Measurements from ENCODE around the gene FYB1. TPM values are rescaled to one million over a fixed set of nuclear protein-coding genes. Genes with fewer than 3 reads are reported as not detected.

Gene FYB1
- total and polyA plus RNA-seq, 2 donors, result 2.9 to 10.9 TPM

- 62% methylated on average over 8 of the region's 8 CpGs for WGBS
- DNase-seq (ENCODE audit: extremely low spot score), result no peak
- no peaks in the 10 kb centered on the region for H3K36me3 ChIP-seq (ENCODE audit: insufficient read depth)
- no peaks in the 10 kb centered on the region for H3K4me1 ChIP-seq (ENCODE audit: insufficient read depth)
- no peak overlapping the region for H3K27ac ChIP-seq (ENCODE audit: low read depth)
- H3K4me3 ChIP-seq (ENCODE audit: low read depth, low read length), result no peak overlapping the region
These were observed 40.5 kb downstream of the FYB1 start for GRCh38 chr5:39178861-39179260.

GRCh38 chr5:39178171-39178570 lies 41.2 kb downstream of the FYB1 start:
- Histone ChIP-seq H3K4me1 (ENCODE audit: insufficient read depth) (no peaks in the 10 kb centered on the region), H3K36me3 (ENCODE audit: insufficient read depth) (no peaks in the 10 kb centered on the region), H3K4me3 (ENCODE audit: low read depth, low read length) (no peak overlapping the region), H3K27ac (ENCODE audit: low read depth) (no peak overlapping the region)
- DNase-seq (ENCODE audit: extremely low spot score), result no peak
- 10% methylated on average over 3 of the region's 3 CpGs for WGBS

GRCh38 chr5:39177631-39177964 lies 41.8 kb downstream of the FYB1 start:
- Histone ChIP-seq H3K36me3 (ENCODE audit: insufficient read depth) (no peaks in the 10 kb centered on the region), H3K4me1 (ENCODE audit: insufficient read depth) (no peaks in the 10 kb centered on the region), H3K4me3 (ENCODE audit: low read depth, low read length) (no peak overlapping the region), H3K27ac (ENCODE audit: low read depth) (no peak overlapping the region)
- no peak for DNase-seq (ENCODE audit: extremely low spot score)
- 77% methylated on average over 3 of the region's 3 CpGs for WGBS

GRCh38 chr5:39176759-39177630 lies 42.4 kb downstream of the FYB1 start:
- WGBS, result 87% methylated on average over 3 of the region's 3 CpGs
- H3K27ac ChIP-seq (ENCODE audit: low read depth), result no peak overlapping the region
- no peak for DNase-seq (ENCODE audit: extremely low spot score)

GRCh38 chr5:39175273-39175955 lies 43.9 kb downstream of the FYB1 start:
- 87% methylated on average over 5 of the region's 5 CpGs for WGBS
- H3K27ac ChIP-seq (ENCODE audit: low read depth), result no peak overlapping the region
- no peaks in the 10 kb centered on the region for H3K4me1 ChIP-seq (ENCODE audit: insufficient read depth)
- no peak for DNase-seq (ENCODE audit: extremely low spot score)
- no peaks in the 10 kb centered on the region for H3K36me3 ChIP-seq (ENCODE audit: insufficient read depth)
- no peak overlapping the region for H3K4me3 ChIP-seq (ENCODE audit: low read depth, low read length)

More at GRCh38 chr5:39176759-39177630, 42.4 kb downstream of the FYB1 start:
- Histone ChIP-seq H3K36me3 (ENCODE audit: insufficient read depth) (no peaks in the 10 kb centered on the region), H3K4me1 (ENCODE audit: insufficient read depth) (no peaks in the 10 kb centered on the region), H3K4me3 (ENCODE audit: low read depth, low read length) (no peak overlapping the region)

- Histone ChIP-seq H3K4me3 (ENCODE audit: low read depth, low read length) (no peak overlapping the region), H3K4me1 (ENCODE audit: insufficient read depth) (no peaks in the 10 kb centered on the region), H3K27ac (ENCODE audit: low read depth) (no peak overlapping the region), H3K36me3 (ENCODE audit: insufficient read depth) (no peaks in the 10 kb centered on the region)
- whole genome bisulfite sequencing, result 95% methylated on average over 3 of the region's 3 CpGs
- no peak for DNase-seq (ENCODE audit: extremely low spot score)
These were observed 46.3 kb downstream of the FYB1 start for GRCh38 chr5:39173069-39173468.

GRCh38 chr5:39172593-39172992 lies 46.8 kb downstream of the FYB1 start:
- no peak for DNase-seq (ENCODE audit: extremely low spot score)
- Histone ChIP-seq H3K4me3 (ENCODE audit: low read depth, low read length) (no peak overlapping the region), H3K27ac (ENCODE audit: low read depth) (no peak overlapping the region), H3K36me3 (ENCODE audit: insufficient read depth) (no peaks in the 10 kb centered on the region), H3K4me1 (ENCODE audit: insufficient read depth) (no peaks in the 10 kb centered on the region)
- 93% methylated on average over 2 of the region's 2 CpGs for WGBS

- Histone ChIP-seq H3K36me3 (ENCODE audit: insufficient read depth) (no peaks in the 10 kb centered on the region), H3K4me1 (ENCODE audit: insufficient read depth) (no peaks in the 10 kb centered on the region), H3K4me3 (ENCODE audit: low read depth, low read length) (no peak overlapping the region), H3K27ac (ENCODE audit: low read depth) (no peak overlapping the region)
- WGBS, result 69% methylated on average over 4 of the region's 4 CpGs
- DNase-seq (ENCODE audit: extremely low spot score), result no peak
These were observed 47.7 kb downstream of the FYB1 start for GRCh38 chr5:39171647-39172046.

- WGBS, result 88% methylated on average over 4 of the region's 4 CpGs
- no peaks in the 10 kb centered on the region for H3K36me3 ChIP-seq (ENCODE audit: insufficient read depth)
- H3K4me3 ChIP-seq (ENCODE audit: low read depth, low read length), result no peak overlapping the region
- no peak for DNase-seq (ENCODE audit: extremely low spot score)
- no peak overlapping the region for H3K27ac ChIP-seq (ENCODE audit: low read depth)
- no peaks in the 10 kb centered on the region for H3K4me1 ChIP-seq (ENCODE audit: insufficient read depth)
These were observed 50.3 kb downstream of the FYB1 start for GRCh38 chr5:39169081-39169480.

GRCh38 chr5:39167972-39168342 lies 51.4 kb downstream of the FYB1 start:
- Histone ChIP-seq H3K27ac (ENCODE audit: low read depth) (no peak overlapping the region), H3K4me1 (ENCODE audit: insufficient read depth) (no peaks in the 10 kb centered on the region), H3K4me3 (ENCODE audit: low read depth, low read length) (no peak overlapping the region), H3K36me3 (ENCODE audit: insufficient read depth) (no peaks in the 10 kb centered on the region)
- no peak for DNase-seq (ENCODE audit: extremely low spot score)
- WGBS, result 71% methylated on average over 2 of the region's 2 CpGs

GRCh38 chr5:39167141-39167971 lies 52.0 kb downstream of the FYB1 start:
- no peak overlapping the region for H3K27ac ChIP-seq (ENCODE audit: low read depth)
- no peak for DNase-seq (ENCODE audit: extremely low spot score)
- no peaks in the 10 kb centered on the region for H3K4me1 ChIP-seq (ENCODE audit: insufficient read depth)
- H3K36me3 ChIP-seq (ENCODE audit: insufficient read depth), result no peaks in the 10 kb centered on the region
- H3K4me3 ChIP-seq (ENCODE audit: low read depth, low read length), result no peak overlapping the region
- WGBS, result 80% methylated on average over 5 of the region's 5 CpGs

- H3K36me3 ChIP-seq (ENCODE audit: insufficient read depth), result no peaks in the 10 kb centered on the region
- 78% methylated on average over 7 of the region's 7 CpGs for WGBS
These were observed 54.6 kb downstream of the FYB1 start for GRCh38 chr5:39164529-39165402.

GRCh38 chr5:39164016-39164415 lies 55.3 kb downstream of the FYB1 start:
- DNase-seq (ENCODE audit: extremely low spot score), result no peak
- no peak overlapping the region for H3K4me3 ChIP-seq (ENCODE audit: low read depth, low read length)
- no peak overlapping the region for H3K27ac ChIP-seq (ENCODE audit: low read depth)
- no peaks in the 10 kb centered on the region for H3K4me1 ChIP-seq (ENCODE audit: insufficient read depth)
- whole genome bisulfite sequencing, result 35% methylated on average over 1 of the region's 1 CpG
- no peaks in the 10 kb centered on the region for H3K36me3 ChIP-seq (ENCODE audit: insufficient read depth)

More at GRCh38 chr5:39164529-39165402, 54.6 kb downstream of the FYB1 start:
- DNase-seq (ENCODE audit: extremely low spot score), result no peak
- Histone ChIP-seq H3K4me1 (ENCODE audit: insufficient read depth) (no peaks in the 10 kb centered on the region), H3K4me3 (ENCODE audit: low read depth, low read length) (no peak overlapping the region), H3K27ac (ENCODE audit: low read depth) (no peak overlapping the region)
